ENCODE data around the gene NATD1. TPM values are rescaled to one million over a fixed set of nuclear protein-coding genes. Genes with fewer than 3 reads are reported as not detected.

The NATD1 gene
- total and polyA plus RNA-seq, 2 of the 8 experiments (the other 6 are each of a cell fraction or from before 2014, with no cell fraction given) = 5.4 to 8.4 TPM

DNA sequence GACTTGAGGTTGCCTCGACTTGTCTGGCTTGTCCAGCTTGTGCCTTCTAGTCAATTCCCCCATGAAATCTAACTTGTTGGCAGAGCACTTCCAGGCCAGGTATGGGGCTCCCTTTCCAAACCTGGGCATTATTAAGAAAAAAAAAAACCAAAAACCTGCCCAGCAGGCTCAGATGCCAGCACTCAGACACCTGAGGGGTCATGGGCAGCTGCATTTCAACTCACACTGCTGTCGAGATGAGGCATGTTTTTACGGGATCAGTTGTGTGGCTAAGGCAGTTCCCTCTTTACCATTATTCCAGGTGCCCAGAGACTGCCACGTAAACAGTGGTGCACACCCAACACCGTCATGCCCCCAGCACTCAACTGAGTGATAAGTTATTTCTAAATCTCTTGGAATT, 57.1 kb downstream of the NATD1 start:
- ChIA-PET POLR2A (ENCODE audit: partially characterized antibody) (interaction anchor here (1.2 to 3.2 kb wide), 4 partner anchors 10 to 74 kb away, joined by 3 to 9 read pairs (median 4); no protein-coding TSS in a partner anchor), CTCF (ENCODE audit: partially characterized antibody) (interaction anchor here (1.0 to 2.0 kb wide), 3 partner anchors 77 to 97 kb away, joined by 3 to 5 read pairs (median 5); no protein-coding TSS in a partner anchor)
- no peak for FAIRE-seq
- TF ChIP-seq HDAC2 (IDR thresholded peaks at IDR 0.05; ENCODE audit: borderline replicate concordance in 1 of 2, low read depth in 2 of 2, low read length in 2 of 2) (no peak), RFX5 (IDR thresholded peaks at IDR 0.05; ENCODE audit: borderline replicate concordance, low read depth, low read length) (no peak), SUZ12 (IDR thresholded peaks at IDR 0.05; ENCODE audit: low read length) (no peak), CHD1 (IDR thresholded peaks at IDR 0.05; ENCODE audit: low read depth, low read length) (no peak), POU5F1 (IDR thresholded peaks at IDR 0.05; ENCODE audit: low read depth, low read length) (no peak), EGR1 (IDR thresholded peaks at IDR 0.05; ENCODE audit: borderline replicate concordance, low read depth, low read length) (no peak), GABPA (IDR thresholded peaks at IDR 0.05; ENCODE audit: borderline replicate concordance, insufficient read depth, low read length) (no peak), RXRA (IDR thresholded peaks at IDR 0.05; ENCODE audit: insufficient read depth, low read depth, low read length) (no peak), CBX8 (IDR thresholded peaks at IDR 0.05; ENCODE audit: borderline replicate concordance, low read depth, low read length) (no peak), SIX5 (IDR thresholded peaks at IDR 0.05; ENCODE audit: low read depth, low read length) (no peak)
- TF ChIP-seq, protein P1, sequence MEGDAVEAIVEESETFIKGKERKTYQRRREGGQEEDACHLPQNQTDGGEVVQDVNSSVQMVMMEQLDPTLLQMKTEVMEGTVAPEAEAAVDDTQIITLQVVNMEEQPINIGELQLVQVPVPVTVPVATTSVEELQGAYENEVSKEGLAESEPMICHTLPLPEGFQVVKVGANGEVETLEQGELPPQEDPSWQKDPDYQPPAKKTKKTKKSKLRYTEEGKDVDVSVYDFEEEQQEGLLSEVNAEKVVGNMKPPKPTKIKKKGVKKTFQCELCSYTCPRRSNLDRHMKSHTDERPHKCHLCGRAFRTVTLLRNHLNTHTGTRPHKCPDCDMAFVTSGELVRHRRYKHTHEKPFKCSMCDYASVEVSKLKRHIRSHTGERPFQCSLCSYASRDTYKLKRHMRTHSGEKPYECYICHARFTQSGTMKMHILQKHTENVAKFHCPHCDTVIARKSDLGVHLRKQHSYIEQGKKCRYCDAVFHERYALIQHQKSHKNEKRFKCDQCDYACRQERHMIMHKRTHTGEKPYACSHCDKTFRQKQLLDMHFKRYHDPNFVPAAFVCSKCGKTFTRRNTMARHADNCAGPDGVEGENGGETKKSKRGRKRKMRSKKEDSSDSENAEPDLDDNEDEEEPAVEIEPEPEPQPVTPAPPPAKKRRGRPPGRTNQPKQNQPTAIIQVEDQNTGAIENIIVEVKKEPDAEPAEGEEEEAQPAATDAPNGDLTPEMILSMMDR (IDR thresholded peaks at IDR 0.05; ENCODE audit: control extremely low read depth in 1 of 3, insufficient read depth in 1 of 3, low read depth in 1 of 3, low read length in 3 of 3) = no peak

More for the DNA sequence above, 57.1 kb downstream of the NATD1 start:
- H3K23ac ChIP-seq (ENCODE audit: insufficient read length) = no peak overlapping the region
- no peak overlapping the region for H2BK120ac ChIP-seq (replicated peaks; ENCODE audit: low read depth, low read length)
- H3K4ac ChIP-seq (replicated peaks; ENCODE audit: insufficient read length, low read depth, low read length) = no peak overlapping the region
- H2BK15ac ChIP-seq (ENCODE audit: low read length) = no peak overlapping the region
- no peak overlapping the region for H4K91ac ChIP-seq (replicated peaks; ENCODE audit: insufficient read length, low read length)
- H3K4me3 ChIP-seq (ENCODE audit: extremely low read depth in 1 of 4, insufficient read depth in 2 of 4, low read depth in 3 of 4, low read length in 4 of 4) = no peak overlapping the region
- no peak overlapping the region for H2AK5ac ChIP-seq (ENCODE audit: low read depth, low read length)
- DNase-seq (ENCODE audit: low read depth in 1 of 2, low spot score in 2 of 2) = no peak
- H3K79me2 ChIP-seq (ENCODE audit: control insufficient read depth in 1 of 2, insufficient read depth in 2 of 2, low read length in 2 of 2) = peaks cover 3 to 28% of the 10 kb centered on the region in 2 experiments; a peak in 3 of 4 replicates
- WGBS, 2 experiments (ENCODE audit: extremely low coverage in 1 of 2, insufficient coverage in 1 of 2, insufficient read length in 1 of 2, insufficient replicate concordance in 2 of 2, low coverage in 1 of 2, low lambda C conversion rate in 2 of 2, missing lambda C conversion rate in 1 of 2) = 90% methylated on average over 5 of the region's 5 CpGs; no CpG with 5 or more reads in 1 of the 2 experiments
- H3K36me3 ChIP-seq (ENCODE audit: control insufficient read depth in 2 of 4, insufficient read depth in 4 of 4, low read length in 3 of 4) = peaks cover 6 to 23% (median 11%) of the 10 kb centered on the region in 4 experiments; a peak in 7 of 8 replicates
- H3K27me3 ChIP-seq (replicated peaks in 1 of 4; ENCODE audit: control insufficient read depth in 3 of 4, extremely low read depth in 1 of 4, insufficient read depth in 3 of 4, low read length in 3 of 4) = no peaks in the 10 kb centered on the region
- H4K20me1 ChIP-seq (replicated peaks in 1 of 2; ENCODE audit: control insufficient read depth in 1 of 2, insufficient read depth in 2 of 2, low read length in 2 of 2) = peaks cover 20 to 33% of the 10 kb centered on the region in 2 experiments
- H3K56ac ChIP-seq (replicated peaks; ENCODE audit: insufficient read length, low read depth, low read length) = no peak overlapping the region
- H3K14ac ChIP-seq (ENCODE audit: insufficient read length) = no peak overlapping the region
- H3K23me2 ChIP-seq (ENCODE audit: low read depth, low read length) = no peaks in the 10 kb centered on the region; the same call in 1 of the 2 replicates
- no peak overlapping the region for H3K4me2 ChIP-seq (ENCODE audit: insufficient read depth in 1 of 2, low read depth in 2 of 2, low read length in 2 of 2)
- no peak overlapping the region for H3K27ac ChIP-seq (ENCODE audit: low read depth, low read length)
- H4K5ac ChIP-seq (ENCODE audit: insufficient read length, low read depth, low read length) = no peak overlapping the region
- no peak overlapping the region for H4K8ac ChIP-seq (ENCODE audit: extremely low read depth, insufficient read depth, low read length)
- H3K79me1 ChIP-seq (ENCODE audit: low read depth, low read length) = peaks cover 20% of the 10 kb centered on the region
- 0 out of 2 replicates have a peak overlapping the region, but pooled peaks have one; percentile 15 for H2BK5ac ChIP-seq (ENCODE audit: low read depth, low read length)
- H3K9me3 ChIP-seq (ENCODE audit: insufficient read depth in 2 of 2, low read depth in 1 of 2, low read length in 1 of 2) = no peaks in the 10 kb centered on the region
- H2AFZ ChIP-seq (ENCODE audit: low read length) = no peak overlapping the region
- H2BK12ac ChIP-seq (ENCODE audit: low read depth, low read length) = no peak overlapping the region
- H3K18ac ChIP-seq (ENCODE audit: extremely low read depth, low read length) = no peak overlapping the region
- peaks cover 15 to 24% (median 18%) of the 10 kb centered on the region in 4 experiments for H3K4me1 ChIP-seq (replicated peaks in 1 of 4; ENCODE audit: control insufficient read depth in 3 of 4, insufficient read depth in 4 of 4, low read length in 3 of 4)
- no peak overlapping the region for H3K9ac ChIP-seq (replicated peaks in 1 of 4; ENCODE audit: extremely low read depth in 1 of 4, low read depth in 3 of 4, low read length in 3 of 4)
- H2BK20ac ChIP-seq (ENCODE audit: low read length) = no peak overlapping the region
